Heart right ventricle (tissue), 16 donors: ENCODE results near the gene TRIM40. TPM values are rescaled to one million over a fixed set of nuclear protein-coding genes. Genes with fewer than 3 reads are reported as not detected.

Source experiments
- ATAC-seq, 8 donors: fragments of 200-7000 bp; cut with Tn5 transposase; one replicate each; pipeline ENCODE4 v1.9.1; 2020; ENCODE audit warnings: mild to moderate bottlenecking in 8 of 8, moderate library complexity in 8 of 8, moderate number of reproducible peaks in 1 of 8
- DNase-seq, 2 donors: peaks; one replicate each; pipeline ENCODE4 v3.0.0-alpha.2; 2020
- H3K27ac ChIP-seq, 10 donors: fragments of 200-600 bp; sonication (generic) in 2 of 10; one replicate each; pipeline versions ENCODE4 v1.5.0 to v1.8.0; 2020 to 2022; ENCODE audit warnings: mild to moderate bottlenecking in 3 of 10
- H3K27me3 ChIP-seq, 7 donors: fragments of 200-600 bp; one replicate each; pipeline ENCODE4 v1.8.0; 2021 to 2022; ENCODE audit warnings: mild to moderate bottlenecking in 2 of 7
- H3K36me3 ChIP-seq, 9 donors: fragments of 200-600 bp; sonication (generic) in 1 of 9; one replicate each; pipeline versions ENCODE4 v1.5.0 to v1.8.0; 2020 to 2022; ENCODE audit warnings: mild to moderate bottlenecking in 2 of 9
- H3K4me1 ChIP-seq, 9 donors: fragments of 200-600 bp; sonication (generic) in 1 of 9; one replicate each; pipeline versions ENCODE4 v1.5.0 to v1.8.0; 2020 to 2022; ENCODE audit warnings: mild to moderate bottlenecking in 4 of 9
- H3K4me3 ChIP-seq, 10 donors: fragments of 200-600 bp; sonication (generic) in 2 of 10; one replicate each; pipeline versions ENCODE4 v1.5.0 to v1.8.0; 2020 to 2022; ENCODE audit warnings: mild to moderate bottlenecking in 7 of 10, moderate library complexity in 2 of 10
- H3K9me3 ChIP-seq, 11 donors: fragments of 200-600 bp in 10 of 11; sonication (generic) in 2 of 11; one replicate each; pipeline versions ENCODE4 v1.5.0 to v1.8.0; 2013 to 2022; ENCODE audit warnings: mild to moderate bottlenecking in 2 of 11, control low read depth in 1 of 11, moderate library complexity in 1 of 11
- WGBS, 2 donors: extraction: QIAGEN DNeasy Blood & Tissue Kit; methylation state at CpG; one replicate each; pipeline ENCODE4 v1.1.7; 2013; ENCODE audit warnings: inconsistent platforms in 1 of 2; 5-methylcytosine and 5-hydroxymethylcytosine counted together
- intact Hi-C, 10 donors: fragments of 100-400 bp; cut with DNase I; formaldehyde crosslinking; loops; one replicate each; pipeline versions ENCODE4 v1.11.1 to v1.14.2; 2022
- polyA plus RNA-seq, 2 donors: library from polyadenylated mRNA; stranded (reverse); fragments of 200-250 nt; gene quantifications; one replicate each; pipeline ENCODE4 v1.2.3, GENCODE V29; 2013
- total RNA-seq, 10 donors: library from RNA; stranded (reverse); fragmentation: NEBNext Ultra II Directional in 3 of 10; extraction: Animal tissue kit (Norgen Biotek cat#: 25700) in 3 of 10; gene quantifications; one replicate each; pipeline versions ENCODE4 v1.2.1 to v1.2.4, GENCODE V29; 2021 to 2023
- TF ChIP-seq, protein P1 (sequence below), 9 donors: fragments of 200-600 bp; sonication (generic) in 2 of 9; IDR thresholded peaks; one replicate each; pipeline versions ENCODE4 v1.5.0 to v1.8.0; 2021 to 2022; ENCODE audit warnings: antibody characterized with exemption in 9 of 9, mild to moderate bottlenecking in 5 of 9, moderate library complexity in 1 of 9
- donor health status: Arrhythmogenic right ventricular cardiomyopathy.
- donor health status: ischemic (EF 13 %, LVEDD 7.1; RV severe dilation, severe dysfunction).
- donor health status: healthy with polysubstance abuse.
- donor health status: DM: no; HTN: yes; CAD: no.
- donor health status: DM: no; HTN: no; CAD: no.
- donor health status: ischemic (EF 25% LVEDD 6.9; RV normal size, moderate dysfunction).
- donor health status: ischemic (EF 25% LVEDD 5.7; RV mildly dilated, moderate dysfunction).
- donor health status: healthy.
- donor health status: DM: yes; HTN: yes; CAD: no.
- donor health status: Ischemic cardiomyopathy.
- donor health status: ischemic (EF 35%, LVEDD 5.7; RV mildly dilated, moderate dysfunction).
- donor health status: nonischemic (EF 11% LVEDD 7.7; RV severe dilation, severe dysfunction).
- donor health status: DM: yes; HTN: yes; CAD: no.
- donor health status: PGD.
- donor health status: ischemic (EF 29% LVEDD 5.4; RV normal size, mild dysfunction).
- donor health status: nonischemic (EF 23%, LVEDD 6.1; RV moderate dilation, normal function).

Gene TRIM40
- total and polyA plus RNA-seq, 12 donors: not detected

DNA sequence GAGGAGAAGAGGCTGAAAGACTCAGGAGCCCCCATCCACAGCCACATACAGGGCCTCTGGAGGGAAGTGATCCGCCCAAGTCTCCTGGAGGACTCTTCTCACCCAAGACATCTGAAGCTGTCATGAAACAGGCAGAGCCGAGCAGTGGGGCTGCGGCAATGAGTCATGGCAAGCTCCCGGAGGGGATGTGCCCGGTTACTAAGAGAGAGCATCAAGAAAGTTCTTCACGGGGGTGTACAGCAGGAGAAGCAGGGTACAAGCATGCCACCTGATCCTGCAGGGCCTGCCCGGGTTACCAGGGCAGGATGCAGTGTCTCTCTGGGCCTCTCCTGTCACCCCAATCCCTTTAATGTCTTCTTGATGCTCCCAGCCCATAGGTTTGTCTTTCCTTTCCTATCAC lies 56.1 kb downstream of the TRIM40 start:
- WGBS, 2 donors: 91 to 93% methylated on average over 7 of the region's 7 CpGs
- Histone ChIP-seq H3K9me3 (no peaks in the 10 kb centered on the region), H3K27ac (no peak overlapping the region), H3K4me1 (no peaks in the 10 kb centered on the region), H3K27me3 (no peaks in the 10 kb centered on the region), H3K4me3 (no peak overlapping the region), H3K36me3 (peaks cover 0 to 95% (median 49%) of the 10 kb centered on the region in 9 donors)
- DNase-seq (no peak), ATAC-seq (peak in 1 of 8 donors; percentile 18)
- intact Hi-C loops: no loop called here
- TF ChIP-seq, protein P1, sequence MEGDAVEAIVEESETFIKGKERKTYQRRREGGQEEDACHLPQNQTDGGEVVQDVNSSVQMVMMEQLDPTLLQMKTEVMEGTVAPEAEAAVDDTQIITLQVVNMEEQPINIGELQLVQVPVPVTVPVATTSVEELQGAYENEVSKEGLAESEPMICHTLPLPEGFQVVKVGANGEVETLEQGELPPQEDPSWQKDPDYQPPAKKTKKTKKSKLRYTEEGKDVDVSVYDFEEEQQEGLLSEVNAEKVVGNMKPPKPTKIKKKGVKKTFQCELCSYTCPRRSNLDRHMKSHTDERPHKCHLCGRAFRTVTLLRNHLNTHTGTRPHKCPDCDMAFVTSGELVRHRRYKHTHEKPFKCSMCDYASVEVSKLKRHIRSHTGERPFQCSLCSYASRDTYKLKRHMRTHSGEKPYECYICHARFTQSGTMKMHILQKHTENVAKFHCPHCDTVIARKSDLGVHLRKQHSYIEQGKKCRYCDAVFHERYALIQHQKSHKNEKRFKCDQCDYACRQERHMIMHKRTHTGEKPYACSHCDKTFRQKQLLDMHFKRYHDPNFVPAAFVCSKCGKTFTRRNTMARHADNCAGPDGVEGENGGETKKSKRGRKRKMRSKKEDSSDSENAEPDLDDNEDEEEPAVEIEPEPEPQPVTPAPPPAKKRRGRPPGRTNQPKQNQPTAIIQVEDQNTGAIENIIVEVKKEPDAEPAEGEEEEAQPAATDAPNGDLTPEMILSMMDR (IDR thresholded peaks at IDR 0.05): no peak

GRCh38 chr6:30194797-30195690 lies 59.1 kb downstream of the TRIM40 start:
- Histone ChIP-seq H3K9me3 (no peaks in the 10 kb centered on the region), H3K4me1 (peaks cover 0 to under 1% (median 0%) of the 10 kb centered on the region in 9 donors), H3K4me3 (no peak overlapping the region), H3K36me3 (peaks cover 0 to 95% (median 48%) of the 10 kb centered on the region in 9 donors), H3K27me3 (no peaks in the 10 kb centered on the region), H3K27ac (no peak overlapping the region)
- WGBS, 2 donors: 89 to 90% methylated on average over 8 of the region's 8 CpGs
- TF ChIP-seq, protein P1 (IDR thresholded peaks at IDR 0.05): no peak
- DNase-seq (no peak), ATAC-seq (peak in 4 of 8 donors; percentile 15 to 59 (median 25))
- intact Hi-C loops: no loop called here

DNA sequence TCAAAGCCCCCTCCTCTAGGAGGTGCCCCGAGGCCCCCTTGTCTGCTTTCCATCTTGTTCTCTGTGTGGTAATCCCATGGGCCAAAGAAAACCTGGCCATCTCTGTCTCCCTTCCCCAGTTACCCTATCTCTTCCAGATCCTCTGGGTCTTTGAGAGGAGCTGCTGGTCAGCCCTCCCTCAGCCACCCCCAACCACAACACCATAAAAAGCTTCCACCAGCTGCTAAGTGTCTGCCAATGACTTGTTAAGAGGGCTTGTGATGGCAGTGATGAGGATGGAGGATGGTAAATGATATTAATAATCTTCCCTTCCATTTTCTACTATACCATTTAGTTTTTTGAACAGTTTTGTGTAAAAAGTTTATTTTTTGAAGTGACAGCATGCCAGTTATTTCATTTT lies 60.0 kb downstream of the TRIM40 start:
- H3K4me3 ChIP-seq: no peak overlapping the region
- peaks cover 0 to 10% (median 0%) of the 10 kb centered on the region in 9 donors for H3K4me1 ChIP-seq
- peaks cover 0 to 95% (median 56%) of the 10 kb centered on the region in 9 donors for H3K36me3 ChIP-seq
- no peak for DNase-seq
- no peaks in the 10 kb centered on the region for H3K9me3 ChIP-seq
- TF ChIP-seq, protein P1 (IDR thresholded peaks at IDR 0.05): no peak
- H3K27me3 ChIP-seq: no peaks in the 10 kb centered on the region
- intact Hi-C loops: no loop called here
- 75 to 96% methylated on average over 1 of the region's 1 CpG for WGBS, 2 donors
- ATAC-seq: no peak
- H3K27ac ChIP-seq: no peak overlapping the region

- DNase-seq (no peak), ATAC-seq (no peak)
- Histone ChIP-seq H3K27me3 (no peaks in the 10 kb centered on the region), H3K4me1 (peaks cover 0 to 14% (median 3%) of the 10 kb centered on the region in 9 donors), H3K4me3 (no peak overlapping the region), H3K36me3 (peaks cover 0 to 95% (median 56%) of the 10 kb centered on the region in 9 donors), H3K27ac (no peak overlapping the region), H3K9me3 (no peaks in the 10 kb centered on the region)
- intact Hi-C loops: no loop called here
- TF ChIP-seq, protein P1 (IDR thresholded peaks at IDR 0.05): no peak
- 96% methylated on average over 12 of the region's 12 CpGs for WGBS, 2 donors
Measured at GRCh38 chr6:30196376-30196775, 60.4 kb downstream of the TRIM40 start.

Other genes with a start within 250 kb of the TRIM40 start
- 1,000 to 10,000 TPM in 1 of 10 donors, 100 to 1,000 TPM in 9; 218 to 1,594 (median 276) TPM for gene HLA-A, start 193.6 kb upstream of the TRIM40 start, total RNA-seq
- gene HLA-A, start 193.6 kb upstream of the TRIM40 start, polyA plus RNA-seq: 1,000 to 10,000 TPM in 1 of 2 donors, 100 to 1,000 TPM in 1; 450 to 1,261 TPM
- 10 to 100 TPM; 11.5 to 21.8 (median 14.7) TPM for gene POLR1H, start 74.9 kb upstream of the TRIM40 start, total RNA-seq
- gene POLR1H, start 74.9 kb upstream of the TRIM40 start, polyA plus RNA-seq: 10 to 100 TPM; 17.2 to 45.2 TPM
- 10 to 100 TPM; 38.6 to 56.5 (median 46.8) TPM for gene PPP1R11, start 68.9 kb upstream of the TRIM40 start, total RNA-seq
- gene PPP1R11, start 68.9 kb upstream of the TRIM40 start, polyA plus RNA-seq: 10 to 100 TPM; 30.6 to 75.4 TPM
- gene RNF39, start 60.4 kb upstream of the TRIM40 start, total RNA-seq: not detected
- under 1 TPM in 1 of 2 donors, not detected in 1; 0.15 TPM for gene RNF39, start 60.4 kb upstream of the TRIM40 start, polyA plus RNA-seq
- not detected for gene TRIM31, start 23.1 kb upstream of the TRIM40 start, total RNA-seq
- not detected for gene TRIM31, start 23.1 kb upstream of the TRIM40 start, polyA plus RNA-seq
- gene TRIM10, start 25.1 kb downstream of the TRIM40 start, total RNA-seq: not detected
- not detected for gene TRIM10, start 25.1 kb downstream of the TRIM40 start, polyA plus RNA-seq
- gene TRIM15, start 27.4 kb downstream of the TRIM40 start, total RNA-seq: not detected
- gene TRIM15, start 27.4 kb downstream of the TRIM40 start, polyA plus RNA-seq: not detected
- 10 to 100 TPM; 15.5 to 29.0 (median 23.2) TPM for gene TRIM26, start 77.3 kb downstream of the TRIM40 start, total RNA-seq
- 10 to 100 TPM; 12.0 to 18.0 TPM for gene TRIM26, start 77.3 kb downstream of the TRIM40 start, polyA plus RNA-seq
- 10 to 100 TPM in 2 of 10 donors, 1 to 10 TPM in 8; 6.3 to 10.6 (median 8.8) TPM for gene TRIM39, start 190.8 kb downstream of the TRIM40 start, total RNA-seq
- 1 to 10 TPM; 5.2 to 7.6 TPM for gene TRIM39, start 190.8 kb downstream of the TRIM40 start, polyA plus RNA-seq
- gene RPP21, start 209.0 kb downstream of the TRIM40 start, total RNA-seq: 10 to 100 TPM; 16.2 to 29.1 (median 23.8) TPM
- gene RPP21, start 209.0 kb downstream of the TRIM40 start, polyA plus RNA-seq: 100 to 1,000 TPM in 1 of 2 donors, 10 to 100 TPM in 1; 96.6 to 113 TPM